Erythroblast (primary cell): Measurements from ENCODE around the gene FILIP1.

Experiments
- DNase-seq, 2 experiments: peaks; one replicate each; lab custom pipeline; 2025; lab: John Stamatoyannopoulos, UW
- GATA1 ChIP-seq: IDR thresholded peaks from 2 replicates; pipeline ENCODE4 v1.6.1; 2011; ENCODE audit warnings: low read depth, mild to moderate bottlenecking, control low read depth, low read length, moderate library complexity
- POLR2A ChIP-seq: IDR thresholded peaks from 2 replicates; pipeline ENCODE4 v1.6.1; 2011; ENCODE audit warnings: mild to moderate bottlenecking, low read length

The FILIP1 gene

DNA sequence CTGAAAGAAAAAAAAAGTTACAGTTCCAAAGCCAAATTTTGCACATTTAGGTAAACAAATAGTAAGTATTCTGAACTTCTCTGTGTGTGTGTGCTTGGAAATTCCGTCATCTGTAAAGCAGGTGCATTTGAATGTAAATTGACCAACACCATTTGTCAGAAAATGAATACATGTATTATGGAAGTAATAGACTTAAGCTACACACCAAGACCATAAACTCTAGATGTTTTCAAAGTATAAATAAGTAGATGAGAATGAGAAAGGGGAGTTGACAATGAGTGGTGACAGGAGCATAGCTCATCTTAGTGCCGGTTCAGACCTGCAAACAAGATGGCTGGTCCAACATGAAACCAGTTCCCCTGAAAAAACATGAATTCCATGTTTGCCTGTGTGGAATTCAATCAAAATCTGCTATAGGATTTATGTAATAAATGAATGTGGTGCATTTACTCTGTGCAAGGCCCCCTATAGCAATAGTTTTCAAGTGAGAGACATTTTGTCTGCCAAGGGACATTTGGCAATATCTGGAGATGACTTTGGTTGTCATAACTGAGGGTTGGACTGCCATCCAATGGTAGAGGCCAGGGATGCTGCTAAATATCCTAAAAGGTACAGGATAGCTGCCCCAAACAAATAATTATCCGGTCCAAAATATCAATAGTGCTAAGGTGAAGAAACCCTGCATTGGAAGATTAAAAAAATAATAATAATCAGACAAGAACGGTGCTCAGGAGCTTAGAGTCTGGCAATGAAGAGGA is 11.0 kb upstream of the FILIP1 start:
- TF ChIP-seq POLR2A: no peak
- no peak for TF ChIP-seq GATA1
- DNase-seq: no peak

DNA sequence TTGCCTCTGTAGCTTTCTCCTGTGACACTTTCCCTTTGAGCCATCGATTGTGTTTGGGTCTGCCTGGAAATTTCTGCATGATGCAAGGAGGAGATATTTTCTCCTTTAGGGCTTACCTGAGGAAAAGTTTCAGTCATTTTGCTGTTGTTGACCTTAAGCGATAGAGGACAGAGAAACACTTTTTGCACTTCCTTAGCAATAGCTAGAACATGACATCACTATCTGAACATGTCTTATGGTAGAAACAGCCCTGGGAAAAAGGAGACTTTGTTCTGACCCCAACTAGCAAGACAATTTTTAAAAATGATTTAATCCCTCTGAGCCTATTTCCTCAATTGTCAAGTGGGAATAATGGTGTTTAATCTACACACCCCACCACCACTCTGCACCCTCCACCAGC is 9.7 kb upstream of the FILIP1 start:
- no peak for TF ChIP-seq GATA1
- TF ChIP-seq POLR2A: no peak
- no peak for DNase-seq

DNA sequence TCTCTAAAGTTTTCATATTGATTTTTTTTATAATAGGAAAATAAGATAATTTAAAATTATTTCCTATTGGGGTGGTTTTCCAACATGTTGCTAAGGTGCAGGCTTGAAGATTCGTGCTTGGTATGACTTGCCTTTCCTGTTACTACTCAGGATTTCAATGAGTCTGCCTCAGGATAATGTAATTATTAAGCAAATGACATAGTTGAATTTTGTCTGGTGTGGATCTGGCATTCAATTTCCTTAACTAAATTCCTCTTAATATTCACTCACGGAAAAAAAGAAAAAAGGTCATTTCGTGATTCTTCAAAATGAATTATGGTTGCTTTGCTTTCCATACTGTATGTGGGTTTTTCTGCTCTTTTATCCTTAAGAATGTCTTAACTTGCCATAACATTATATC is 9.3 kb upstream of the FILIP1 start:
- TF ChIP-seq POLR2A: no peak
- no peak for TF ChIP-seq GATA1
- DNase-seq: no peak

DNA sequence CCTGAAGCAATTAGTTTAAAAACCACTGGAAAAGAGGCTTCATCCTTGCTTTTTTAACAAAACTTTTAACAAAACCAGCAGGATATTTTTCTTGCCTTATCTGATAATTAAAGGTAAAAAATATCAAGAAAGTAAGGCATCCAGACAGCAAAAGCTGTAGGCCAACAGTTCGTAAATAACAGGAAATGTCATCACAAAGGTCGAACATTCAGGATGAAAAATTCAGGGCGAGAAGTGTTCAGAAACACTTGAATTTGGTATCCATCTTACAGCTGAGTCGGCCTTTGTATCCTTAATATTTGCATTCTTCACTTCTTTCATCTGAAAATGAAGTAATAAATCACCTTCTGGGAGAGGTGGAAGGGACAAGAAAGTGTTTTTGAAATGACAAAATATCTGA is 8.2 kb upstream of the FILIP1 start:
- no peak for TF ChIP-seq POLR2A
- TF ChIP-seq GATA1: no peak
- no peak for DNase-seq

DNA sequence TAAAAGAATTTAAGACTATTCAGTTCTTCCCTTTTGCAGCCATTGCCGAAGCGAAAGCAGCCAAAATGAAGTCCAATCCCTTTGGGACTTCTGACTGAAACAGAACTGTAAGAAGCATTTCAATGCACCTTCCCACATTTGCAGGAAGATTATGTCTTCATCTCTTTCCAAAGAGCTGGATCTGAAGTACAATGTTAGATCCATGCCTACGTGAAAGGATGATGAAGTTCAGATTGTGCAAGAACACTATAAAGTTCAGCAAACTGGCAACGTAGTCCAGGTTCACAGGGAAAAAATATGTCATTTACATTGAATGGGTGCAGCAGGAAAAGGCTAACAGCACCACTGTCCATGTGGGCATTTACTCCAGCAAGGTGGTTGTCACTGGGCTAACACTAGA is 6.0 kb upstream of the FILIP1 start:
- no peak for TF ChIP-seq GATA1
- no peak for TF ChIP-seq POLR2A
- DNase-seq: no peak

DNA sequence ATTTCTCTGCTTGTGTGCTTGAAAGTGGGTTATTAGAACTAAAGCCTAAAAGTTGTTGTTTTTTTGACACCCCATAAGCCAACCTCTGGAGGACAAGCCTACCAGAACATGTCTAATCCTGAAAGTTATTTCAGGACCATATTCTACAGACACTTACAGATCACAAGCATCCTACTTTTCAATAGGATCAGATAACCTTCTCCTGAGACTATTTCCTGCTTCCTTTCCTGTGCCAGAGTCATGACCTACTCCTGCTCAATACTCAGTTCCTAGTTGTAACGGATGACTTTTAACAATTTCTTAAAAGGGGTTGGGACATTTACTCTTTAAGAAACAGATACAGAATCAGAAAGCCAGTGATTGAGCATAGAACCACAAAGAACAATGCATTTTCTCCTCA is 5.3 kb upstream of the FILIP1 start:
- no peak for DNase-seq
- TF ChIP-seq POLR2A: no peak
- no peak for TF ChIP-seq GATA1

DNA sequence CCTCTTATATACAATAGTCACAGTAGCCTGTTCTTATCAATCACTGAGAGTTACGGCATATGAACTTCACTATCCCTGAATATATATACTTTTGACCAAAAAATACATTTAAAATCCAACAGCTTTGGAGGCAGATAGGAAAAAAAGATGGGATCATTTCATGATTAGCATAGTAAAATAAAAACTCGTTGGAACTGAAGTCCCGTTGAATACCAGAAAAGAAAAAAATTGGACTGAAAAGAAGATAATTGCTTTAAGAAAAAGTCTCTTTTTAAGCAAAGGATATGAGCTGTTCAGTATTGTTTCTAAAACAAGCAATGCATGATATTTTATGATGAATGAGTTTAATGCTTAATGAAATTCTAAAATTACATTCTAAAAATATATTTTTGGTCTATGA is 4.4 kb upstream of the FILIP1 start:
- TF ChIP-seq POLR2A (no peak), GATA1 (no peak)
- DNase-seq: no peak

DNA sequence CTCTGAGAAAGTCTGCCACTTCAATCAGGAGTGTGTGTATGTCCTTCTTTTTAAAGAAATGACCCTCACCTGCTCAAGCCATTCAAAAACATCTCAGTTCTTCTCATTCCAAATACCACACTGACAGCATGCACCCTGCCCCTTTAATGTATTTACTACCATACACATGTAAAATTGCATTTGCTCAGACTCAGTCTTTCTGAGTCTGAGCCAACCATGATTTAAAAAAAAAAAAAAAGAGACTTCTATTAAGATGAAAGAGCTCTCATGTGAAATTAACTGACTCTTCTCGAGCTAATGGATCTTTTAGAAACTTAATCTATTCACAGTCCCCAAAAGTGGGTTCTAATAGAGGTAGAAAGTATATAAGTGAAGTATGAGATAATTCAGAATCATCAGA is 1.4 kb upstream of the FILIP1 start:
- TF ChIP-seq POLR2A (no peak), GATA1 (no peak)
- DNase-seq: no peak

DNA sequence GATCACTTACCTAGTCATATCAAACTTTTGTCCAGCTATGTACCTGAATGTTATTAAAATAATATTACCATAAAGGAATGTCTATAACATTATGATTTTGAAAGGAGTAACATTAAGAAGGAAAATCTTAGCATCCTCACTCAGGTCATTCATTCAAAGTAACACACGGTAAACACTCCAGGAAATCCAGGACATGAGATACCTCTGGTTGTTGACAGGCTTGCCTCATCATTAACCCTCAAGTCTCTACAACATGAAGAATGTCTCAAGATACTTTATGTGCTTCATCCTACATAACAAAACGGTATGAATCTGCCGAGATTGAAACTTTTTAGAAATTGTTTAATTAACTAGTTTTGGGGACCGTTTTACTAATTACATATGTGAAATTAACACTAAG is 690 bp upstream of the FILIP1 start:
- no peak for TF ChIP-seq GATA1
- TF ChIP-seq POLR2A: no peak
- DNase-seq: no peak

DNA sequence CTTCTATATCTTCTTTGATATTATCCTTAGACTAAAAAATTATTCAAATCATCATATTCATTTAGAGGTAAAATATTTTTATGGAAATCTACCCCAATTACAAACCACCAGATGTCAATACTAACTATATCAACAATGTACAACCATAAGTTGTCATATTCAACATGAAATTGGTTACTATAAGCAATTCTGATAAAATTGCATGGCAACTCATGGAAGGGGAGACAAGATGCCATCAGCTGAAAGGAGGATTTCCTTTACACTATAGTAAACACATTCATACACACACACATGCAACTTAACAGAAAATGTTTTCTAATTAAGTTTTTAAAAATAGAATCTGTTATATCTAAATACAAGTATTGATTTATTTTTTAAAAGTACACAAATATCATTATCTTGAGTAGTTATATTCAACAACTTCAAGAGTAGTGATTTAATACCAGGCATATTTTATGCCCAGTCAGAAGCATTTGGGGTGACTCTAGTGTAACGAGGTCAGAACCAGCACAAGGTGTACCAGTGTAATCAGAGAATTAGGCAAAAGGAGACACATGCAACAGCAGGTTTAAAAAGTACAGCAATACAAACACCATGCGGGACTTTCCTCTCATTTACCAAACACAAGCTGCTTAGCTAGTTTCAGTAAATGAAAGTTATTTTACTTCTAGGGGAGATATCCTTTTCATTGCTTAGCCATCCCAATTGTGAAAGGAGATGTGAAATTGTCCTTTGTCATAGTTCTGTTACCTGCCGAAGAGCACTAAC is 1.0 kb downstream of the FILIP1 start:
- TF ChIP-seq GATA1 (no peak), POLR2A (no peak)
- DNase-seq: no peak

DNA sequence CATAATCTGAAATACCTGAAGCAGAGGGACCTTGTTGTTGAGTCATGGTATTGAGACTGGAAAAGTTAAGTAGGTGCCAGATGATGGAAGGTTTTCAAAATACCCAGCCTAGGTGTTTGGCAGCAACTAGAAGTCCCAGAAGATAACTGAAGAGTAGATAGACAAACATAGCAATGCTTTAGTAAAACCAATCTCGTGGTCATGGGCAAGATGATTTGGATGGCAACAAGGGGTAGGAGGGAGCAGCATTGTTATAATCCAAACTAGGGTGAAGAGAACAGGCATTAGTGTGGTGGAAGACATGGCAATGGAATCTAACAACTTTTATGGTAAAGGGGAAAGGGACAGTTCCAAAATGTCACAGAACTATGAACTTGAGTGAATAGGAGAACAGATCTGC is 2.3 kb downstream of the FILIP1 start:
- TF ChIP-seq GATA1 (no peak), POLR2A (no peak)
- no peak for DNase-seq

DNA sequence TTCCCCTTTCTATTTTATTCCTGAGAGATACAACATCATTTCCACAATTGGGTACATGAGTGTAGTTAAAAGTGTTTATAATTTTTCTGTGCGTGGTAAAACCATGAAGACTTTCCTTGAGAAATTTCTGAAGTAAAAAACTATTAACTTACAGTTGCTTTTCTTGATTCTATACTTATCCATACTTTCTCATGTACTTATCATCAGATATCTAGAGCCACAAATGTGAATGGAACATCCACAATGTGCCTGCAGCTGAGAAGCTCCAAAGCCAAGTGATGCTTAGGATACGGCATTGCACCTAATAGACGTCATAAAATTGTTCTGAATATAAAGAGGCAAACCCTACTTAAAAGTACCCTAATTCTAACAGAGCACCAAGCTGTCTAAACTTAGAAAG is 2.9 kb downstream of the FILIP1 start:
- DNase-seq: no peak
- TF ChIP-seq GATA1: no peak
- TF ChIP-seq POLR2A: no peak

DNA sequence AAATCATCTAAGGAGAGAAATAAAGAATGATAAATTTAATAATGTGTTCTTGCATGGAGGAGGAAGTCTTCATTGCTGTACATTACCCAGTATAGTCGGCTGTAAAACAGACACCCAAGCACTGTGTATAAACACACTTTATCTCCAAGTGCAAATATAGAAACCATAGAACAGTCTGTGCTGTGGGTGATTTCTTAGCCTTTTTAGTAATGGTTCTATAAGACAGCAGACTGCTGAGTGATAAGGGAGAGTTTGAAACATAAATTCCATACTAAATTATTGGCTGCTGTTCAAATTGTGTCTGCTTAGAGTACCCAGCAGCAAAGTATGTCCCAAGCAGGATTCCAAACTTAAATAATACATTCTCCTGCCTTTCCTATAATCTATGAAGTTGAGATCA is 4.6 kb downstream of the FILIP1 start:
- TF ChIP-seq GATA1 (no peak), POLR2A (no peak)
- no peak for DNase-seq

DNA sequence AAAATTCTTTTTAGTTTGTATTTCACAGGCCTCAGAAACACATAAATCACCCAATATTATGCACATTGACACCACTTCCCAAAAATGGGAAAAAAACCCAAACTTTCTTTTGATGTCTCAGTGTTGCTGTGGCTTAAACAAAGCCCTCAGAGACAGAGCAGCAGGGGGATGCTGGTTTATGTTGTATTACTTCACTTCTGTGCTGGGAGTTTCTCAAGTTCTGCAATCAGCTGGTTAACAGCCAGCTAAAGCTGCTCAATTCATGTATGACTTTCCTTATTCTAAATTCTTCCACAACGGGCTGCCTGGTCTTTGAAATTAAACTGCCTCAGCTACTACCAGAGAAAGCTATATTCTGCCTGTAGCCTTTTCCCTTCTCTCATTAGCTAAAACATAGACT is 5.6 kb downstream of the FILIP1 start:
- no peak for DNase-seq
- TF ChIP-seq POLR2A (no peak), GATA1 (no peak)
